Testis (tissue), 3 donors: Measurements from ENCODE around the gene ERMARD. TPM values are rescaled to one million over a fixed set of nuclear protein-coding genes. Genes with fewer than 3 reads are reported as not detected.
A peak's percentile ranks its signal among the peaks of the same experiment; 100 is the strongest.

Experiments used
- DNase-seq: peaks from one replicate; pipeline ENCODE4 v3.0.0-alpha.2; 2019
- H3K27ac ChIP-seq, 2 donors: fragments of 200-600 bp; sonication (generic); one replicate each; pipeline ENCODE4 v1.5.1; 2019
- H3K27me3 ChIP-seq: fragments of 200-600 bp; sonication (generic); one replicate; pipeline ENCODE4 v1.5.1; 2019
- H3K36me3 ChIP-seq: fragments of 200-600 bp; sonication (generic); one replicate; pipeline ENCODE4 v1.5.1; 2017; ENCODE audit warnings: low read depth; ENCODE audit errors: missing control alignments
- H3K4me1 ChIP-seq: fragments of 200-600 bp; sonication (generic); one replicate; pipeline ENCODE4 v1.5.1; 2019
- H3K4me3 ChIP-seq, 2 donors: fragments of 200-600 bp; sonication (generic); one replicate each; pipeline ENCODE4 v1.5.1; 2017 to 2019
- H3K9me3 ChIP-seq: fragments of 200-600 bp; sonication (generic); one replicate; pipeline ENCODE4 v1.5.1; 2017
- CTCF ChIP-seq, 3 experiments: fragments of 450-650 bp in 2 of 3; fragments of 200-600 bp in 1 of 3; sonication (generic) in 1 of 3; IDR thresholded peaks; one replicate each; pipeline ENCODE4 v1.5.1; 2016 to 2019; ENCODE audit warnings: antibody characterized with exemption in 3 of 3, mild to moderate bottlenecking in 2 of 3, moderate library complexity in 1 of 3
- POLR2A ChIP-seq: fragments of 450-650 bp; IDR thresholded peaks from one replicate; pipeline ENCODE4 v1.6.1; 2017; ENCODE audit warnings: antibody characterized with exemption, mild to moderate bottlenecking, moderate library complexity
- WGBS, 2 donors: methylation state at CpG; one replicate each; pipeline ENCODE4 v1.1.5; 2018; 5-methylcytosine and 5-hydroxymethylcytosine counted together
- intact Hi-C: fragments of 100-400 bp; cut with DNase I; formaldehyde crosslinking; loops from one replicate; pipeline ENCODE4 v1.15.1; 2023; ENCODE audit warnings: low total_unique reads
- polyA plus RNA-seq: library from polyadenylated mRNA; stranded (reverse); fragments of 350-450 nt; fragmentation: Illumina TruSeq; extraction: RNeasy Lipid Tissue Mini Kit (QIAGEN cat#74804); gene quantifications from one replicate; pipeline ENCODE4 v1.2.3, GENCODE V29; 2014; ENCODE audit warnings: low read depth, low replicate concordance; ENCODE audit not compliant: insufficient read depth
- total RNA-seq, 2 donors: library from RNA; depleted of rRNA; stranded (reverse); fragments of >200 nt; gene quantifications; one replicate each; pipeline ENCODE4 v1.2.3, GENCODE V29; 2016

ERMARD gene
- total and polyA plus RNA-seq, 3 donors from 2014 or later: 48.3 to 77.6 (median 56.6) TPM

- Histone ChIP-seq H3K4me3 (no peak overlapping the region), H3K27ac (no peak overlapping the region), H3K9me3 (no peaks in the 10 kb centered on the region), H3K4me1 (peaks cover 8% of the 10 kb centered on the region), H3K27me3 (no peaks in the 10 kb centered on the region), H3K36me3 (no peaks in the 10 kb centered on the region)
- TF ChIP-seq CTCF (IDR thresholded peaks at IDR 0.05): no peak
- TF ChIP-seq POLR2A: no peak
- intact Hi-C loops: no loop called here
- 85% methylated on average over 4 of the region's 4 CpGs for WGBS, 2 donors
- no peak for DNase-seq
Measured at GRCh38 chr6:169719117-169719516, 32.3 kb upstream of the ERMARD start.

GRCh38 chr6:169720207-169720855 lies 31.1 kb upstream of the ERMARD start:
- Histone ChIP-seq H3K4me3 (no peak overlapping the region), H3K27me3 (no peaks in the 10 kb centered on the region), H3K36me3 (no peaks in the 10 kb centered on the region), H3K9me3 (no peaks in the 10 kb centered on the region), H3K4me1 (peaks cover 8% of the 10 kb centered on the region), H3K27ac (no peak overlapping the region)
- DNase-seq: no peak
- 83 to 86% methylated on average over 3 of the region's 3 CpGs for WGBS, 2 donors
- intact Hi-C loops: no loop called here
- no peak for TF ChIP-seq CTCF (IDR thresholded peaks at IDR 0.05)
- no peak for TF ChIP-seq POLR2A

GRCh38 chr6:169722362-169723199 lies 28.8 kb upstream of the ERMARD start:
- Histone ChIP-seq H3K27me3 (no peaks in the 10 kb centered on the region), H3K4me1 (peaks cover 12% of the 10 kb centered on the region), H3K36me3 (no peaks in the 10 kb centered on the region), H3K4me3 (peak overlapping the region; percentile 68 to 76), H3K9me3 (no peaks in the 10 kb centered on the region), H3K27ac (peak overlapping the region; percentile 81 to 92)
- intact Hi-C loops: no loop called here
- WGBS, 2 donors: 2 to 14% methylated on average over 8 to 22 of the region's 22 CpGs
- no peak for TF ChIP-seq POLR2A
- no peak for TF ChIP-seq CTCF (IDR thresholded peaks at IDR 0.05)
- DNase-seq: peak; percentile 59

GRCh38 chr6:169723200-169723909 lies 28.1 kb upstream of the ERMARD start:
- no peak for TF ChIP-seq CTCF (IDR thresholded peaks at IDR 0.05)
- no peak for TF ChIP-seq POLR2A
- H3K36me3 ChIP-seq: no peaks in the 10 kb centered on the region
- intact Hi-C loops: no loop called here
- H3K27ac ChIP-seq: peak overlapping the region; percentile 81 to 92
- no peaks in the 10 kb centered on the region for H3K27me3 ChIP-seq
- H3K9me3 ChIP-seq: no peaks in the 10 kb centered on the region
- H3K4me3 ChIP-seq: peak overlapping the region; percentile 68 to 76
- WGBS, 2 donors: 0 to 1% methylated on average over 15 to 48 of the region's 70 CpGs
- H3K4me1 ChIP-seq: peaks cover 12% of the 10 kb centered on the region
- DNase-seq: peak; percentile 84
